ENCODE measurements around the gene KAT14.
"Not testable (repeated sequence)": the region's sequence is repeated elsewhere in the genome, so short reads cannot be mapped to it uniquely, and the experiment has no call there.

DNA sequence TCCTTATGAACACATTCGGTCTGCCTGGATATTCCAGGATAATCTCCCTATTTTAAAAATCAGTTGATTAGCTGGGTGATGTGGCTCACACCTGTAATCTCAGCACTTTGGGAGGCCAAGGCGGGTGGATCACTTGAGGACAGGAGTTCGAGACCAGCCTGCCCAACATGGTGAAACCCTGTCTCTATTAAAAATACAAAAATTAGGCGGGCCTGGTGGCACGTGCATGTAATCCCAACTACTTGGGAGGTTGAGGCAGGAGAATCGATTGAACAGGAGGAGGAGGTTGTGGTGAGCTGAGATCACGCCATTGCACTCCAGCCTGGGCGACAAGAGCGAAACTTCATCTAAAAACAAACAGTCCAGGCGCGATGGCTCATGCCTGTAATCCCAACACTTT lies 48.8 kb upstream of the KAT14 start:
- TF ChIP-seq POLR2AphosphoS5, CTCF, POLR2A, EP300 (IDR thresholded peaks at IDR 0.05): not testable (repeated sequence)
